SU-DHL-6 (cell line): ENCODE results near the gene ITSN1.

ENCODE experiments used
- EZH2phosphoT487 ChIP-seq: fragments of 200-600 bp; sonication (generic), shearing (Covaris generic); conservative IDR thresholded peaks from 2 replicates; pipeline ENCODE4 v1.6.1; 2018; ENCODE audit warnings: mild to moderate bottlenecking, antibody characterized with exemption, low read length, moderate library complexity, mixed read lengths
- TF ChIP-seq, protein P1 (sequence below): fragments of 200-600 bp; sonication (generic); IDR thresholded peaks from one replicate; pipeline ENCODE4 v1.5.1; 2017; ENCODE audit warnings: antibody characterized with exemption, mild to moderate bottlenecking, low read length, moderate library complexity; ENCODE audit not compliant: insufficient read depth, poor library complexity, severe bottlenecking

DNA sequence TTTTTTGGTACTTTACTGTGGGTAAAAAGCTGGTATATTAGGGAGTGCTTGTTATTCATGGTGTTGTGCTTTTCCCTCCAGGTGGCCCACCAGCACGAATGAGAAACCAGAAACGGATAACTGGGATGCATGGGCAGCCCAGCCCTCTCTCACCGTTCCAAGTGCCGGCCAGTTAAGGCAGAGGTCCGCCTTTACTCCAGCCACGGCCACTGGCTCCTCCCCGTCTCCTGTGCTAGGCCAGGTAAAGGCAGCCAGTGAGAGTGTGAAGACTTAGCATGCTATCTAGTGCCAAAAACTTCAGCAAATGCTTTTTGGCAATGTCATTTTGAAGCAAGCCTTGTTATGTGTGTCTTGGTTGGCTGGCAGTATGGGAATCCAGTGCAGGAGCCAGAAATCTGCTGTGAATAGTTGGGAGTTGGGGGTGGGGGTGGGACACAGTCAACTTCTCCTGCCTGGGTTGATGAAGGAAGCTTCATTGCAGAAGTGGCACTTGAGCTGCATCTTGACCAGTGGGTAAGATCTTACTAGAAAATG lies 171.6 kb downstream of the ITSN1 start:
- TF ChIP-seq, protein P1, sequence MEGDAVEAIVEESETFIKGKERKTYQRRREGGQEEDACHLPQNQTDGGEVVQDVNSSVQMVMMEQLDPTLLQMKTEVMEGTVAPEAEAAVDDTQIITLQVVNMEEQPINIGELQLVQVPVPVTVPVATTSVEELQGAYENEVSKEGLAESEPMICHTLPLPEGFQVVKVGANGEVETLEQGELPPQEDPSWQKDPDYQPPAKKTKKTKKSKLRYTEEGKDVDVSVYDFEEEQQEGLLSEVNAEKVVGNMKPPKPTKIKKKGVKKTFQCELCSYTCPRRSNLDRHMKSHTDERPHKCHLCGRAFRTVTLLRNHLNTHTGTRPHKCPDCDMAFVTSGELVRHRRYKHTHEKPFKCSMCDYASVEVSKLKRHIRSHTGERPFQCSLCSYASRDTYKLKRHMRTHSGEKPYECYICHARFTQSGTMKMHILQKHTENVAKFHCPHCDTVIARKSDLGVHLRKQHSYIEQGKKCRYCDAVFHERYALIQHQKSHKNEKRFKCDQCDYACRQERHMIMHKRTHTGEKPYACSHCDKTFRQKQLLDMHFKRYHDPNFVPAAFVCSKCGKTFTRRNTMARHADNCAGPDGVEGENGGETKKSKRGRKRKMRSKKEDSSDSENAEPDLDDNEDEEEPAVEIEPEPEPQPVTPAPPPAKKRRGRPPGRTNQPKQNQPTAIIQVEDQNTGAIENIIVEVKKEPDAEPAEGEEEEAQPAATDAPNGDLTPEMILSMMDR, result no peak
- TF ChIP-seq EZH2phosphoT487, result no peak
